Lower lobe of right lung (tissue), 2 donors: ENCODE results near the gene CHSY1. TPM values are rescaled to one million over a fixed set of nuclear protein-coding genes. Genes with fewer than 3 reads are reported as not detected.

Experiments used
- ATAC-seq, 2 donors: fragments of 200-7000 bp; cut with Tn5 transposase; one replicate each; pipeline ENCODE4 v1.9.1; 2020 to 2022; ENCODE audit warnings: mild to moderate bottlenecking in 2 of 2, moderate library complexity in 2 of 2
- DNase-seq: peaks from one replicate; pipeline ENCODE4 v3.0.0-alpha.2; 2020
- H3K27ac ChIP-seq: fragments of 200-600 bp; one replicate; pipeline ENCODE4 v1.8.0; 2022
- H3K27me3 ChIP-seq: fragments of 200-600 bp; one replicate; pipeline ENCODE4 v1.8.0; 2022; ENCODE audit warnings: low read depth
- H3K36me3 ChIP-seq: fragments of 200-600 bp; one replicate; pipeline ENCODE4 v1.8.0; 2022; ENCODE audit warnings: mild to moderate bottlenecking
- H3K4me1 ChIP-seq: fragments of 200-600 bp; one replicate; pipeline ENCODE4 v1.8.0; 2022
- H3K4me3 ChIP-seq: fragments of 200-600 bp; one replicate; pipeline ENCODE4 v1.8.0; 2022; ENCODE audit warnings: mild to moderate bottlenecking
- H3K9me3 ChIP-seq: fragments of 200-600 bp; one replicate; pipeline ENCODE4 v1.8.0; 2022
- intact Hi-C: fragments of 100-400 bp; cut with DNase I; formaldehyde crosslinking; loops from one replicate; pipeline ENCODE4 v1.11.0; 2022
- total RNA-seq: library from RNA; stranded (reverse); fragmentation: NEBNext Ultra II Directional; extraction: Animal tissue kit (Norgen Biotek cat#: 25700); gene quantifications from one replicate; pipeline ENCODE4 v1.2.1, GENCODE V29; 2021
- TF ChIP-seq, protein P1 (sequence below): fragments of 200-600 bp; IDR thresholded peaks from one replicate; pipeline ENCODE4 v1.8.0; 2022; ENCODE audit warnings: antibody characterized with exemption, mild to moderate bottlenecking
- donor health status: DM: no; HTN: yes; CAD: no; lungs with severe emphysema.

CHSY1 gene
- total RNA-seq, 1 donor from 2014 or later, result 25.6 TPM

DNA sequence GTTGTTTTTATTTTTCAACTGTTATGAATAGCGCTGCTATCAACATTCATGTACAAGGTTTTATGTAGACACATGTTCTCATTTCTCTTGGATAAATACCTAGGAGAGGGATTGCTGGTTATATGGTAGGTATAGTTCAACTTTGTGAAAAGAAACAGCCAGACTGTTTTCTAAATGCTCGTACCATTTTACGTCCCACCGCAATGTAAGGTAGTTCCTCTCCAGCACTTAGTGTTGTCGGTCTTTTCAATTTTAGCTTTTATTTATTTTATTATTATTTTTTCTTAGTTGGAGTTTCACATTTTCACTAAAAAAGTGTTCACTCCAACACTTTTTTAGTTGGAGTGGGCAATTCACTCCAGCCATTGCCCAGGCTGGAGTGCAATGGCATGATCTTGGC, 117.1 kb downstream of the CHSY1 start:
- ATAC-seq (no peak), DNase-seq (no peak)
- no peak overlapping the region for H3K4me3 ChIP-seq
- TF ChIP-seq, protein P1, sequence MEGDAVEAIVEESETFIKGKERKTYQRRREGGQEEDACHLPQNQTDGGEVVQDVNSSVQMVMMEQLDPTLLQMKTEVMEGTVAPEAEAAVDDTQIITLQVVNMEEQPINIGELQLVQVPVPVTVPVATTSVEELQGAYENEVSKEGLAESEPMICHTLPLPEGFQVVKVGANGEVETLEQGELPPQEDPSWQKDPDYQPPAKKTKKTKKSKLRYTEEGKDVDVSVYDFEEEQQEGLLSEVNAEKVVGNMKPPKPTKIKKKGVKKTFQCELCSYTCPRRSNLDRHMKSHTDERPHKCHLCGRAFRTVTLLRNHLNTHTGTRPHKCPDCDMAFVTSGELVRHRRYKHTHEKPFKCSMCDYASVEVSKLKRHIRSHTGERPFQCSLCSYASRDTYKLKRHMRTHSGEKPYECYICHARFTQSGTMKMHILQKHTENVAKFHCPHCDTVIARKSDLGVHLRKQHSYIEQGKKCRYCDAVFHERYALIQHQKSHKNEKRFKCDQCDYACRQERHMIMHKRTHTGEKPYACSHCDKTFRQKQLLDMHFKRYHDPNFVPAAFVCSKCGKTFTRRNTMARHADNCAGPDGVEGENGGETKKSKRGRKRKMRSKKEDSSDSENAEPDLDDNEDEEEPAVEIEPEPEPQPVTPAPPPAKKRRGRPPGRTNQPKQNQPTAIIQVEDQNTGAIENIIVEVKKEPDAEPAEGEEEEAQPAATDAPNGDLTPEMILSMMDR, result no peak
- no peaks in the 10 kb centered on the region for H3K36me3 ChIP-seq
- H3K27me3 ChIP-seq, result no peaks in the 10 kb centered on the region
- no peaks in the 10 kb centered on the region for H3K9me3 ChIP-seq
- H3K27ac ChIP-seq, result no peak overlapping the region
- intact Hi-C loops, result no loop called here
- peaks cover 9% of the 10 kb centered on the region for H3K4me1 ChIP-seq

DNA sequence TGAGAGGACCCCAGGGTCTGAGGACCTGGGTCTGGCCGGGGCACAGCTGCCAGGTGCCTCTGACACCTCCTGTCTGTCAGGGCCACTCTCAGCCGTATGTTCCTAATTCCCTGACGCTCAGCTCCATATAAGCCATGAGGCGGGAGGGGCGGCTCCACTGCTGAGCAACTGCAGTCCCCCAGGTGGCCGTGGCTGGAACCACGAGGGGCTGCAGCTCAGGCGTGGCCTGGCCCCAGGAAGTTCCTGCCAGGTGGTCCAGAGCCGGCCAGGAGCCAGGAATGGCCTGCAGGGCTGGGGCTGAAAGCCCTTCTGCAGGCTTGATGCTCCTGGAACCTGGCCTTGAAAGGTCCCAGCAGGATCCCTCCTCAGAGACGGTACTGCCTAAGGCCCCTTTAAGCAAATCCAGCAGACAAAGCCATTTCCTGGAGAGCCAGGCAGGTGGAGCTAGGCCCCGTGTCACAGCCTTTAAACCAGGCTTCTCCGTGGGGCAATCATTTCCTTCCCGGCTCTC, 118.0 kb downstream of the CHSY1 start:
- TF ChIP-seq, protein P1, result no peak
- H3K27ac ChIP-seq, result no peak overlapping the region
- H3K27me3 ChIP-seq, result no peaks in the 10 kb centered on the region
- H3K9me3 ChIP-seq, result no peaks in the 10 kb centered on the region
- H3K4me1 ChIP-seq, result peaks cover 11% of the 10 kb centered on the region
- DNase-seq (peak; percentile 26), ATAC-seq (no peak)
- H3K4me3 ChIP-seq, result no peak overlapping the region
- no peaks in the 10 kb centered on the region for H3K36me3 ChIP-seq
- intact Hi-C loops, result no loop called here

DNA sequence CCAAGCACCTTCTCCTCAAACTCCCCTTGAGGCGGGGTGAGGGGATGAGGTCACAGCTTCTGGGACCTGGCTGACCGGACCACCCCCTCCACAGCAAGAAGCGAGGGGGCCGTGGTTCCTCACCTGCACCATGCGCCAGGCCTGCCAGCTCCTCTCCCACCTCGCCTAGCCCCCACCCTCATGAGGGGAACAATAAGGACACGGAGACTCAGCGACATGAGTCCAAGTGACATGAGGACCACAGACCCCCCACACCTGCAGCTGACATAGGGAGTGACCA, 118.7 kb downstream of the CHSY1 start:
- peak; percentile 22 for DNase-seq
- Histone ChIP-seq H3K9me3 (no peaks in the 10 kb centered on the region), H3K4me1 (peaks cover 18% of the 10 kb centered on the region), H3K4me3 (no peak overlapping the region), H3K27ac (no peak overlapping the region), H3K36me3 (no peaks in the 10 kb centered on the region), H3K27me3 (no peaks in the 10 kb centered on the region)
- intact Hi-C loops, result no loop called here
- TF ChIP-seq, protein P1, result no peak
- ATAC-seq, result no peak

DNA sequence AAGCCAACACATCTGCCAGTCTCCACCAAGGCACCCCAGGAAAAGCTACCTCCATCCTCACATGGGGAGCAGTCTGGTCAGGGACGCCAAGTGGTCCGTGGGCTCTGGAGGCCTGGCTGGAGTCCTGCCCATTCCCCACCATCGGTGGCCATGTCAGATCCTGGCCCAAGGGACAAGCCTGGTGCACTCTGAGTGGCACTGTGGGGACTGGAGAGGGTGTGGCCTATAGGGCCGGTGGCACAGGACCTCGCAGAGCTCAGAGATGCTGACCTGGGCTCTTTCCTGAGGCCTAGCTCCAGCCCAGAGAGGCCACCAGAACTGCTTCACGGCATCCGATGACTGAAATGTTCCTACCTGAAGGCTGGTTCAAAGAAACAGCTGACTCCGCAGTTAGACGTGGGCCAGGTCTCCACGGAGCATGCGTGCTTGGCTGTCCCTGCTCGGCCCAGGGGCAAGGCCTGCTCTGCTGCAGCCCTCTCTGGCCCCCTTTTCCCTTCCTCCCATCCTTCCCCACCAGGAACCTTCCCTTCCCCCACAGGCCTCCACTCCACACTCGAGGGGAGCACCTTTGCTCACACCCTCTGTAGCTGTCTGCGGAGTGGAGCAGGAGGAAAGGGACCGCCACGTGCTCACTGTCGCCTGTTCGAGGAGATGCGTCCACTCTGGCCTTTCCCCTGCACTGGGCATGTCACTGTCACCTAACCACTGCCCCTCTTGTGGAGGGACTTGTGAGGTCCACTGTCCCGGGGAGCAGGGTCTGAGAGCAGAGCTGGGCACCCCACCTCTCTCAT, 119.3 kb downstream of the CHSY1 start:
- no peaks in the 10 kb centered on the region for H3K9me3 ChIP-seq
- intact Hi-C loops, result no loop called here
- H3K27ac ChIP-seq, result no peak overlapping the region
- no peaks in the 10 kb centered on the region for H3K36me3 ChIP-seq
- ATAC-seq (no peak), DNase-seq (peak; percentile 23)
- H3K4me3 ChIP-seq, result no peak overlapping the region
- TF ChIP-seq, protein P1, result no peak
- H3K4me1 ChIP-seq, result peaks cover 23% of the 10 kb centered on the region
- H3K27me3 ChIP-seq, result no peaks in the 10 kb centered on the region

DNA sequence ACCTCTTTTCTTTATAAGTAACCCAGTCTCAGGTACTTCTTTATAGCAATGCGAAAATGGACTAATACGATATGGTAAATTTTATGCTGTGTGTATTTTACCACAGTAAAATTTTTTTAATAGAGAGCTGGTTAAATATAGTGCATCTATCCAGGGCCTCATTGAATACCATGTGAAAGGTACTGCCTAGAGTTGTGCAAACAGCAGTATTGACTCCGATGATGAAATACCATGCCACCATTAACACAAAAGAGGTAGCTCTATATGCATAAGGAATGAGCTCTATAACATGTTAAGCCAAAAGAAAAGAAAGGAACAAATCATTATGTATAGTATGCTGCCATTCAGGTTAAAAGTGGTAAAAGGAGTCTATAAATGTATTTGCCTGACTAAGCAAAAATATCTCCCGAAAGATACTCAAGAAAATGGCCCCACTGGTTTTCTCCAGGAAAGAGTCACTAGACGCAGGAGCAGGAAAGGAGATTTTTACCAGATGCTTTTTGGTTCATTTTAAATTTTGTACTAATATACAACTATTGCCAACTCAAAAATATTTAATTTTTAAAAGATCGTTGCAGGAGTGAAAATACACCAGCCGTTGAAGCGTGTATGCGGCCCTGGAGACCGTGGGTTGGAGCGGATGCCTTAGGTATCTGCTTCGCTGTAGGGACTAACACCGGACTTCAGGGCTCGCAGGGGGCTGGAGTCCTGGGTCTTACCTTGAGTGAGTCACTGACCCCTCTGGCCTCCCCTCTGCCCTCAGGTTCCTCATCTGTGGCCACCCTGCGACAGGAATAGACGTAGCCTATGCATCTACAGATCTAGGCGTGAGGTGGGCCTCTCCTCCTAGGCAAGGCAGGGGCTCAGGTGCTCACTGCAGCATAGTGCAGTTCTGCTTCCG, 120.1 kb downstream of the CHSY1 start:
- no peaks in the 10 kb centered on the region for H3K27me3 ChIP-seq
- no peak overlapping the region for H3K4me3 ChIP-seq
- no peaks in the 10 kb centered on the region for H3K36me3 ChIP-seq
- no peak for DNase-seq
- intact Hi-C loops, result no loop called here
- no peak for ATAC-seq
- TF ChIP-seq, protein P1, result no peak
- H3K27ac ChIP-seq, result no peak overlapping the region
- peaks cover 23% of the 10 kb centered on the region for H3K4me1 ChIP-seq
- no peaks in the 10 kb centered on the region for H3K9me3 ChIP-seq
